Fibroblast of gingiva (primary cell): ENCODE results near the gene ERCC1.

Experiments
- DNase-seq: peaks from one replicate; pipeline ENCODE4 v3.0.0-alpha.2; 2011; ENCODE audit warnings: low read depth

Gene ERCC1

GRCh38 chr19:45423589-45424190 is at the start of gene ERCC1:
ERCC1 (minus strand) TSS chr19:45423917; CDS start chr19:45423374, 543 bp downstream.
- DNase-seq = peak; percentile 95

DNA sequence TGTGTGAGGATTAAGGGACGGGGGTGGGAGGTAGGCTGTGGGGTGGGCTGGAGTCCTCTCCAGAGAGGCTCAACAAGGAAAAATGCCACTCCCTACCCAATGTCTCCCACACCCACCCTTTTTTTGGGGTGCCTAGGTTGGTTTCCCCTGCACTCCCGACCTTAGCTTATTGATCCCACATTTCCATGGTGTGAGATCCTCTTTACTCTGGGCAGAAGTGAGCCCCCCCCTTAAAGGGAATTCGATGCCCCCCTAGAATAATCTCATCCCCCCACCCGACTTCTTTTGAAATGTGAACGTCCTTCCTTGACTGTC is 49.6 kb upstream of the ERCC1 start:
- no peak for DNase-seq

DNA sequence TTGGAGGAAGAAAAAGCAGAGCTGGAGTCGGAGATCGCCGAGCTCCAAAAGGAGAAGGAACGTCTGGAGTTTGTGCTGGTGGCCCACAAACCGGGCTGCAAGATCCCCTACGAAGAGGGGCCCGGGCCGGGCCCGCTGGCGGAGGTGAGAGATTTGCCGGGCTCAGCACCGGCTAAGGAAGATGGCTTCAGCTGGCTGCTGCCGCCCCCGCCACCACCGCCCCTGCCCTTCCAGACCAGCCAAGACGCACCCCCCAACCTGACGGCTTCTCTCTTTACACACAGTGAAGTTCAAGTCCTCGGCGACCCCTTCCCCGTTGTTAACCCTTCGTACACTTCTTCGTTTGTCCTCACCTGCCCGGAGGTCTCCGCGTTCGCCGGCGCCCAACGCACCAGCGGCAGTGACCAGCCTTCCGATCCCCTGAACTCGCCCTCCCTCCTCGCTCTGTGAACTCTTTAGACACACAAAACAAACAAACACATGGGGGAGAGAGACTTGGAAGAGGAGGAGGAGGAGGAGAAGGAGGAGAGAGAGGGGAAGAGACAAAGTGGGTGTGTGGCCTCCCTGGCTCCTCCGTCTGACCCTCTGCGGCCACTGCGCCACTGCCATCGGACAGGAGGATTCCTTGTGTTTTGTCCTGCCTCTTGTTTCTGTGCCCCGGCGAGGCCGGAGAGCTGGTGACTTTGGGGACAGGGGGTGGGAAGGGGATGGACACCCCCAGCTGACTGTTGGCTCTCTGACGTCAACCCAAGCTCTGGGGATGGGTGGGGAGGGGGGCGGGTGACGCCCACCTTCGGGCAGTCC is 49.0 kb upstream of the ERCC1 start:
- peak; percentile 68 for DNase-seq

GRCh38 chr19:45471931-45472562 is 48.3 kb upstream of the ERCC1 start:
- DNase-seq = no peak

DNA sequence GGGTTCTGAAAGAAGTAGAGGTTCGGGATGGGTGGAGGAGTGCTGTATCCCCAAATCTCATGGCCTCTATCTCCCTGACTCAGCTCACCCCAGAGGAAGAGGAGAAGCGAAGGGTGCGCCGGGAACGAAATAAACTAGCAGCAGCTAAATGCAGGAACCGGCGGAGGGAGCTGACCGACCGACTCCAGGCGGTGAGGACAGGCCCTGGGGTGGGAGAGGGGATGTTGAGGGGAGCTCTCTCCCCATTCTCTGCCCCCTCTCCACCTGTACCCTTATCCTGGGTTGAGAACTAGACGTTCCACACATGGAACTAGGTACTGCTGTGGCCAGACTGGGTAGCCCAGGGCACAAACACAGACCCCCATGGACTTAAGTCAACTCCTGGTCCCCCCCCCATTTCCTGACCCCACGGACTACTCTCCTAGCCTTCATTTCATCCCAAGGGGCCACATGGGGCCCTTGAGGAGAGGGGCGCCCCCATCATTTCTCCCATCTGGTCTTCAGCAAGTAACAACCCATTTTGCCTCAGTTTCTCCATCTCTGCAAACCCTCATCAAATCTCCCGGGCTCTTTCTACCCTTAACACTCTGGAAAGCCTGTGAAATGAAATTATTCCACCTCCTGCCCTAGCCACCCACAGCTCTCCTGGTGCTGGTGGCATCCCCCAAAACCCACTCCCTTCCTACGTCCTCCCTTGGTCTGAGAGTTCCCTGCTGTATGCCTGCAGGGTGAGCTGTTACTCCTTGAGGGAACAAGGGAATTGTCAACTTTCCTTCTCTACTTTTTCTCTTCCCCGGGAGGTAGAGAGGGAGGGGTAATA is 47.6 kb upstream of the ERCC1 start:
- DNase-seq = peak; percentile 68

GRCh38 chr19:45470762-45471081 is 47.0 kb upstream of the ERCC1 start:
- DNase-seq = no peak

- peak; percentile 79 for DNase-seq
Measured at GRCh38 chr19:45469945-45470761, 46.4 kb upstream of the ERCC1 start.

- DNase-seq = peak; percentile 91
Measured at GRCh38 chr19:45469132-45469944, 45.6 kb upstream of the ERCC1 start.

- DNase-seq = no peak
Measured at GRCh38 chr19:45468803-45469131, 45.0 kb upstream of the ERCC1 start.

DNA sequence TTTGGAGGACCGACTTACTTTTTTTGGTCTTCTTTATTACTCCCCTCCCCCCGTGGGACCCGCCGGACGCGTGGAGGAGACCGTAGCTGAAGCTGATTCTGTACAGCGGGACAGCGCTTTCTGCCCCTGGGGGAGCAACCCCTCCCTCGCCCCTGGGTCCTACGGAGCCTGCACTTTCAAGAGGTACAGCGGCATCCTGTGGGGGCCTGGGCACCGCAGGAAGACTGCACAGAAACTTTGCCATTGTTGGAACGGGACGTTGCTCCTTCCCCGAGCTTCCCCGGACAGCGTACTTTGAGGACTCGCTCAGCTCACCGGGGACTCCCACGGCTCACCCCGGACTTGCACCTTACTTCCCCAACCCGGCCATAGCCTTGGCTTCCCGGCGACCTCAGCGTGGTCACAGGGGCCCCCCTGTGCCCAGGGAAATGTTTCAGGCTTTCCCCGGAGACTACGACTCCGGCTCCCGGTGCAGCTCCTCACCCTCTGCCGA is 44.5 kb upstream of the ERCC1 start:
- no peak for DNase-seq

- peak; percentile 95 for DNase-seq
Measured at GRCh38 chr19:45467456-45468158, 43.9 kb upstream of the ERCC1 start, which contains the start of gene FOSB. FOSB (plus strand) TSS chr19:45467996; CDS start chr19:45468587, 591 bp downstream.

- DNase-seq = no peak
Measured at GRCh38 chr19:45467115-45467455, 43.4 kb upstream of the ERCC1 start.

DNA sequence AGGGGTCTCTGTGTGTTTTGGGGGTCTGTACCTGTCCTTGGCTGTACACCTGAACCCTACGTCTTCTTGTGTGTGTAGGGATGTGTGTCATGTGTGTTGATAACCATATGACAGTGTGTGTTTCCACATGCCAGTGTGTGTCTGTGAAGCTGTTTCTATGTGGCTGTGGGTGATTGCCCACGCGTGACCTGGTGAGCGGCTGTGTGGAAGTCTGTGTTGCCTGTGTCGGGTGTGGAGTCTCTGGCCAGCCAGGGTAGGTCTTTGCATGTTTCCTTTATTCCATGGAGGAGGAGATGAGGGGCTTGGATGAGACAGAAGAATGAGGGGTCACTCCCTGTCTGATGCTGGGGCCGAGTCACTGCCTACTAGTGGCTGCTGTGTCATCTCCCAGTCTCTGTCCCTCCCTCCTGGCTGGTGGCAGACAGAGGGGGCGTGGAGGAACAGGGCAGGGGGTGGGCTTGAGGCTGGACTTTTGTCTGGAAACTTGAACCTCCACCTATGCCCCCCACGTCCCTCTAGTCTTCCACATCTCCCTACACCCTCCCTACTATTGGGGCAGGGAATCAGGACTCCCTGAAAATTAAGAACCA is 41.2 kb upstream of the ERCC1 start:
- DNase-seq = no peak

GRCh38 chr19:45464274-45464673 is 40.6 kb upstream of the ERCC1 start:
- no peak for DNase-seq

- DNase-seq = no peak
Measured at GRCh38 chr19:45463241-45463640, 39.5 kb upstream of the ERCC1 start.

GRCh38 chr19:45462174-45462573 is 38.5 kb upstream of the ERCC1 start:
- DNase-seq = no peak

DNA sequence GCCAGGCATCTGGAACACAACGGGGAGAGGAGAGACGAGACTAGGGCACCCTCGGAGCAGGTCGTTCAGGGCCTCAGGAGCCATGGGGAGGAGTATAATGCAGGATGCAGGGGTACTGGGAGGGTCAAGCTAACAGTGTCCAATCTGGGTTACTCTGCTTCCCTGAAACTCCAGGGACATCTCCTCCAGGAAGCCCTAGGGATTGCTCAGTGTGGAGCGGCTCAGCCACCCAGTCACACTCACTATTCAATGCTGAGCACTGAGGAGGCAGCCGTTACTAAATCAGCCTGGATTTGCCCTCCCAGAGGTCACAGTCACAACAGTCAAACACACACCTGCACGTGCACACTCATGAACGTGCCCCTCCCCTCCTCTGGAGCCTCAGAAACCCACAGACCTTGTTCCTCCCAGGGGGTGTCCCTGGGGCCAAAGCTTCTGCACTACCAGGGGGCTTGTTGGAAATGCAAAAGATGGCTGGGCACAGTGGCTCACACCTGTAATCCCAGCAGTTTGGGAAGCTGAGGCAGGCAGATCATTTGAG is 37.2 kb upstream of the ERCC1 start:
- no peak for DNase-seq

- DNase-seq = no peak
Measured at GRCh38 chr19:45457776-45458175, 34.1 kb upstream of the ERCC1 start.

- no peak for DNase-seq
Measured at GRCh38 chr19:45456500-45456815, 32.7 kb upstream of the ERCC1 start.
